ENCODE data around the gene CTPS1. TPM values are rescaled to one million over a fixed set of nuclear protein-coding genes. Genes with fewer than 3 reads are reported as not detected.

CTPS1 gene
- total RNA-seq, 1 experiment from 2014 or later: 139 TPM

- intact Hi-C loops (cut with micrococcal nuclease; ENCODE audit: unreplicated experiment): no loop called here
- Histone ChIP-seq H3K27me3 (replicated peaks; ENCODE audit: insufficient read depth, low read depth, low read length, poor library complexity) (no peaks in the 10 kb centered on the region), H3K4me1 (ENCODE audit: insufficient read depth, low read length, poor library complexity, severe bottlenecking) (peaks cover 4% of the 10 kb centered on the region), H3K36me3 (ENCODE audit: insufficient read depth, low read length, poor library complexity, severe bottlenecking) (no peaks in the 10 kb centered on the region), H3K27ac (ENCODE audit: low read depth, low read length, poor library complexity, severe bottlenecking) (no peak overlapping the region), H3K9me3 (ENCODE audit: low read depth, low read length, poor library complexity, severe bottlenecking) (no peaks in the 10 kb centered on the region), H3K4me3 (ENCODE audit: low read depth, low read length, poor library complexity, severe bottlenecking) (no peak overlapping the region)
- no TSS peak for BruUV-seq (replicated peaks)
- POLR2A ChIA-PET (ENCODE audit: low non-redundant PET): no interaction called here
- DNase-seq (ENCODE audit: low spot score): no peak
- TF ChIP-seq CTCF (conservative IDR thresholded peaks at IDR 0.05; ENCODE audit: low read depth, low read length): no peak
- TF ChIP-seq EZH2 (IDR thresholded peaks at IDR 0.05; ENCODE audit: borderline replicate concordance, low read depth, low read length, poor library complexity, severe bottlenecking): no peak
- CTCF ChIA-PET: no interaction called here
Observed at GRCh38 chr1:40974945-40975344, 4.6 kb upstream of the CTPS1 start.

- no peak overlapping the region for H3K4me3 ChIP-seq (ENCODE audit: low read depth, low read length, poor library complexity, severe bottlenecking)
- POLR2A ChIA-PET (ENCODE audit: low non-redundant PET): interaction anchor here (0.9 kb wide), 1 partner anchor 585 kb away, joined by 17 read pairs; no protein-coding TSS in a partner anchor
- no TSS peak for BruUV-seq (replicated peaks)
- H3K27me3 ChIP-seq (replicated peaks; ENCODE audit: insufficient read depth, low read depth, low read length, poor library complexity): no peaks in the 10 kb centered on the region
- peaks cover 9% of the 10 kb centered on the region for H3K4me1 ChIP-seq (ENCODE audit: insufficient read depth, low read length, poor library complexity, severe bottlenecking)
- H3K27ac ChIP-seq (ENCODE audit: low read depth, low read length, poor library complexity, severe bottlenecking): no peak overlapping the region
- intact Hi-C loops (cut with micrococcal nuclease; ENCODE audit: unreplicated experiment): no loop called here
- TF ChIP-seq CTCF (conservative IDR thresholded peaks at IDR 0.05; ENCODE audit: low read depth, low read length) (no peak), EZH2 (IDR thresholded peaks at IDR 0.05; ENCODE audit: borderline replicate concordance, low read depth, low read length, poor library complexity, severe bottlenecking) (no peak)
- H3K36me3 ChIP-seq (ENCODE audit: insufficient read depth, low read length, poor library complexity, severe bottlenecking): no peaks in the 10 kb centered on the region
- no peak for DNase-seq (ENCODE audit: low spot score)
- CTCF ChIA-PET: no interaction called here
- no peaks in the 10 kb centered on the region for H3K9me3 ChIP-seq (ENCODE audit: low read depth, low read length, poor library complexity, severe bottlenecking)
Observed at GRCh38 chr1:40976952-40977690, 2.4 kb upstream of the CTPS1 start.

- BruUV-seq (replicated peaks): no TSS peak
- H3K9me3 ChIP-seq (ENCODE audit: low read depth, low read length, poor library complexity, severe bottlenecking): no peaks in the 10 kb centered on the region
- H3K36me3 ChIP-seq (ENCODE audit: insufficient read depth, low read length, poor library complexity, severe bottlenecking): no peaks in the 10 kb centered on the region
- intact Hi-C loops (cut with micrococcal nuclease; ENCODE audit: unreplicated experiment): no loop called here
- ChIA-PET POLR2A (ENCODE audit: low non-redundant PET) (interaction anchor here (0.6 kb wide), 1 partner anchor 603 kb away, joined by 3 read pairs; no protein-coding TSS in a partner anchor), CTCF (no interaction called here)
- no peak overlapping the region for H3K27ac ChIP-seq (ENCODE audit: low read depth, low read length, poor library complexity, severe bottlenecking)
- H3K4me3 ChIP-seq (ENCODE audit: low read depth, low read length, poor library complexity, severe bottlenecking): no peak overlapping the region
- no peak for DNase-seq (ENCODE audit: low spot score)
- no peaks in the 10 kb centered on the region for H3K27me3 ChIP-seq (replicated peaks; ENCODE audit: insufficient read depth, low read depth, low read length, poor library complexity)
- no peak for TF ChIP-seq CTCF (conservative IDR thresholded peaks at IDR 0.05; ENCODE audit: low read depth, low read length)
- no peak for TF ChIP-seq EZH2 (IDR thresholded peaks at IDR 0.05; ENCODE audit: borderline replicate concordance, low read depth, low read length, poor library complexity, severe bottlenecking)
- H3K4me1 ChIP-seq (ENCODE audit: insufficient read depth, low read length, poor library complexity, severe bottlenecking): peaks cover 10% of the 10 kb centered on the region
Observed at GRCh38 chr1:40977716-40978115, 1.8 kb upstream of the CTPS1 start.
